Naive thymus-derived CD4-positive, alpha-beta T cell (primary cell): ENCODE results near the gene DBH. TPM values are rescaled to one million over a fixed set of nuclear protein-coding genes. Genes with fewer than 3 reads are reported as not detected.

Source experiments
- ATAC-seq: fragments of 150-1000 bp; cut with Tn5 transposase; 2 replicates; pipeline ENCODE4 v1.10.0; 2021; ENCODE audit warnings: mild to moderate bottlenecking, moderate library complexity
- CTCF ChIA-PET: fragments of 350-600 bp; sonication (Branson Sonifier 250); formaldehyde crosslinking; loops from one replicate; lab custom pipeline; 2021; ENCODE audit warnings: antibody characterized with exemption; lab: Charles Lee
- POLR2A ChIA-PET: fragments of 350-600 bp; sonication (Branson Sonifier 250); formaldehyde crosslinking; loops from one replicate; lab custom pipeline; 2021; ENCODE audit warnings: antibody characterized with exemption, inconsistent platforms; lab: Charles Lee
- DNase-seq, 9 donors: peaks; one replicate each; pipeline versions ENCODE4 v3.0.0 to v3.0.0-alpha.2; 2020 to 2022; ENCODE audit warnings: mixed read lengths in 1 of 9
- H3K27ac ChIP-seq: one replicate; pipeline ENCODE4 v1.7.0; 2013; ENCODE audit warnings: mild to moderate bottlenecking, low read depth, low read length, moderate library complexity
- H3K27me3 ChIP-seq, 2 donors: one replicate each; pipeline ENCODE4 v1.7.0; 2013; ENCODE audit warnings: low read length in 2 of 2, mild to moderate bottlenecking in 2 of 2, moderate library complexity in 2 of 2; ENCODE audit not compliant: control insufficient read depth in 2 of 2, insufficient read depth in 2 of 2
- H3K36me3 ChIP-seq, 3 experiments: 1 replicate in 2 of 3; 2 replicates in 1 of 3; pipeline ENCODE4 v1.7.0; 2013; ENCODE audit warnings: low read length in 3 of 3, mild to moderate bottlenecking in 3 of 3, moderate library complexity in 1 of 3; ENCODE audit not compliant: insufficient read depth in 3 of 3, control insufficient read depth in 2 of 3
- H3K4me1 ChIP-seq, 2 donors: one replicate each; pipeline ENCODE4 v1.7.0; 2013; ENCODE audit warnings: low read length in 2 of 2, mild to moderate bottlenecking in 2 of 2, moderate library complexity in 1 of 2; ENCODE audit not compliant: control insufficient read depth in 2 of 2, insufficient read depth in 2 of 2
- H3K4me3 ChIP-seq: 2 replicates; pipeline ENCODE4 v1.7.0; 2013; ENCODE audit warnings: mild to moderate bottlenecking, low read length
- H3K9me3 ChIP-seq, 3 experiments: 1 replicate in 2 of 3; 2 replicates in 1 of 3; pipeline ENCODE4 v1.7.0; 2013; ENCODE audit warnings: low read length in 3 of 3; ENCODE audit not compliant: control insufficient read depth in 2 of 3
- H3K27ac Mint-ChIP-seq, 9 donors: one replicate each; pipeline ENCODE4 v1.8.0; 2020 to 2022; ENCODE audit warnings: mixed read lengths in 9 of 9, mild to moderate bottlenecking in 8 of 9, moderate library complexity in 5 of 9, inconsistent platforms in 2 of 9
- H3K27me3 Mint-ChIP-seq, 5 donors: one replicate each; pipeline ENCODE4 v1.8.0; 2021 to 2022; ENCODE audit warnings: mixed read lengths in 5 of 5, mild to moderate bottlenecking in 1 of 5
- H3K36me3 Mint-ChIP-seq, 5 donors: one replicate each; pipeline ENCODE4 v1.8.0; 2020 to 2022; ENCODE audit warnings: mixed read lengths in 5 of 5, mild to moderate bottlenecking in 3 of 5, inconsistent platforms in 1 of 5
- H3K4me1 Mint-ChIP-seq, 7 donors: one replicate each; pipeline ENCODE4 v1.8.0; 2020 to 2022; ENCODE audit warnings: mixed read lengths in 7 of 7, mild to moderate bottlenecking in 3 of 7, inconsistent platforms in 1 of 7
- H3K4me3 Mint-ChIP-seq, 10 donors: one replicate each; pipeline ENCODE4 v1.8.0; 2020 to 2022; ENCODE audit warnings: mild to moderate bottlenecking in 10 of 10, mixed read lengths in 10 of 10, moderate library complexity in 6 of 10, inconsistent platforms in 2 of 10
- H3K9me3 Mint-ChIP-seq, 11 donors: one replicate each; pipeline ENCODE4 v1.8.0; 2020 to 2022; ENCODE audit warnings: mixed read lengths in 11 of 11, mild to moderate bottlenecking in 4 of 11, inconsistent platforms in 1 of 11, moderate library complexity in 1 of 11
- intact Hi-C, 2 donors: fragments of 100-400 bp; cut with micrococcal nuclease; formaldehyde crosslinking; loops; one replicate each; pipeline ENCODE4 v1.15.1; 2023
- polyA plus RNA-seq, 2 donors: library from polyadenylated mRNA; unstranded; fragments of 300-500 nt; fragmentation: Illumina TruSeq; gene quantifications; one replicate each; pipeline ENCODE4 v1.2.3, GENCODE V29; 2021
- total RNA-seq, 6 experiments: library from RNA in 5 of 6; stranded (reverse) in 5 of 6; gene quantifications; 1 replicate in 5 of 6; 2 replicates in 1 of 6; pipeline ENCODE4 v1.2.3 and lab custom pipeline; 2021 to 2026

Gene DBH
- total and polyA plus RNA-seq, 7 experiments from 2014 or later, result 0.08 to 1.2 (median 0.17) TPM; not detected in 1

GRCh38 chr9:133640160-133640559 is 4.0 kb downstream of the DBH start:
- Histone ChIP-seq H3K27ac (no peak overlapping the region), H3K36me3 (no peaks in the 10 kb centered on the region), H3K27me3 (no peaks in the 10 kb centered on the region), H3K9me3 (no peaks in the 10 kb centered on the region), H3K4me3 (no peak overlapping the region), H3K4me1 (no peaks in the 10 kb centered on the region)
- no peak overlapping the region for H3K4me3 Mint-ChIP-seq
- no peaks in the 10 kb centered on the region for H3K27me3 Mint-ChIP-seq
- peaks cover 0 to 3% (median 0%) of the 10 kb centered on the region in 7 donors for H3K4me1 Mint-ChIP-seq
- CTCF ChIA-PET, result interaction anchor here (0.6 kb wide), 1 partner anchor 448 kb away, joined by 3 read pairs; no protein-coding TSS in a partner anchor
- DNase-seq, result no peak
- intact Hi-C loops, result no loop called here
- no peaks in the 10 kb centered on the region for H3K9me3 Mint-ChIP-seq
- ATAC-seq, result no peak
- POLR2A ChIA-PET, result no interaction called here
- no peak overlapping the region for H3K27ac Mint-ChIP-seq
- no peaks in the 10 kb centered on the region for H3K36me3 Mint-ChIP-seq

DNA sequence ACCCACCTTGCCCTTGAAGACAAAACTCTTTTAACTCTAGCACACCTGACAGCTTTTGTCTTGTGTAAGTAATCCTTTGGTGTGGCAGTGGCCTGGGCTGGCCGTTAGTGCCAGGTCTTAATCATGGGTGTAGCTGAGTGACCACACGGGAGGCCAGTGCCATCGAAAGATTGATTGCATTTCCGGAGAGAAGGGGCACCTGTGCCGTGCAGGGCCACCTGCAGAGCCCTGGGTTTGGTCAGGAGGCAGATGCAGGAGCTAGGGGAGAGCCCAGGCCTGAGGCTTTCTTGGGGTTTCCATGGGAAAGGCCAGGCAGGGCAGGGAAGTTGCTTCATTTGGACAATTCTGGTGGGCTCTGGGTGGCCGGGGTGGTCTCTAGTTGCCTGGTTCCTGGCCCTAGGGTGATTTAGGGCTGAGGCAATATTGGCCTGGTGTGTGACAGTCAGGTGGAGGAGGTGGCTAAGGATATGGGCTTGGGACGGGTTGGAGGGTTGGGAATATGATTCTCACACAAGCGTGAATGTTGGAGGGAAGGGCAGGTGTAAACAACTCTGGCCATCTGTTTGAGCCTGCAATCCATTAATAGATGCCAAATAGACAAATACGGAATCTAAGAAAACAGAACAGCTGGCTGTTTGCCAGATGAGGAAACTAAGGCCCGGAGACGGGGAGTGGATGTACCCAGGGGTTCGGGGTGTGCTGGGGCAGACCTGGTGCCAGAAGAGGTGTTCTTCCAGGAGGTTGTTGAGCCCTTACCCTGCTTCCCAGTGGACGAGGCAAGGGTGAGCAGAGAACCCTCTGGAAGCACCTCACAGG is 4.6 kb downstream of the DBH start:
- peak overlapping the region in 1 of 9 donors; percentile 51 for H3K27ac Mint-ChIP-seq
- no peaks in the 10 kb centered on the region for H3K27me3 ChIP-seq
- ChIA-PET CTCF (interaction anchor here (0.6 kb wide), 1 partner anchor 449 kb away, joined by 3 read pairs; no protein-coding TSS in a partner anchor), POLR2A (no interaction called here)
- H3K9me3 ChIP-seq, result no peaks in the 10 kb centered on the region
- no peak for DNase-seq
- ATAC-seq, result no peak
- no peaks in the 10 kb centered on the region for H3K36me3 Mint-ChIP-seq
- intact Hi-C loops, result no loop called here
- H3K36me3 ChIP-seq, result no peaks in the 10 kb centered on the region
- H3K4me3 ChIP-seq, result no peak overlapping the region
- no peak overlapping the region for H3K27ac ChIP-seq
- no peak overlapping the region for H3K4me3 Mint-ChIP-seq
- peaks cover 0 to 8% (median 0%) of the 10 kb centered on the region in 7 donors for H3K4me1 Mint-ChIP-seq
- no peaks in the 10 kb centered on the region for H3K4me1 ChIP-seq
- H3K27me3 Mint-ChIP-seq, result no peaks in the 10 kb centered on the region
- no peaks in the 10 kb centered on the region for H3K9me3 Mint-ChIP-seq

DNA sequence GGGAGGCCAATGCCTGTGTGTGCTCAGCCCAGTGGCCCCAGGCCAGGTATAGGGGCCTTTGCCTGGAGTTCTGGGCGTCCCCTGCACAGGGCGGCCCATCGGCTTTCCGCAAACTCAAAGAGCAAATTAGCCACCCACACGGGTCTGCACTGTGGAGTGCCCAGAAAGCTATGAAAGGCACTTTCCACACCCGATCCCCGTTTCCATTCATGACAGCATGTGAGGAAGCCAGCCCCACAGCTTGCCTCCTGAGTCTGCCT is 5.2 kb downstream of the DBH start:
- DNase-seq (no peak), ATAC-seq (no peak)
- no peaks in the 10 kb centered on the region for H3K36me3 ChIP-seq
- intact Hi-C loops, result no loop called here
- peaks cover 0 to 2% (median 0%) of the 10 kb centered on the region in 5 donors for H3K27me3 Mint-ChIP-seq
- CTCF ChIA-PET, result no interaction called here
- H3K4me1 Mint-ChIP-seq, result peaks cover 0 to 8% (median 0%) of the 10 kb centered on the region in 7 donors
- no peaks in the 10 kb centered on the region for H3K4me1 ChIP-seq
- no peak overlapping the region for H3K4me3 ChIP-seq
- no peaks in the 10 kb centered on the region for H3K9me3 ChIP-seq
- no peak overlapping the region for H3K27ac ChIP-seq
- H3K4me3 Mint-ChIP-seq, result no peak overlapping the region
- no peaks in the 10 kb centered on the region for H3K36me3 Mint-ChIP-seq
- H3K9me3 Mint-ChIP-seq, result no peaks in the 10 kb centered on the region
- no peak overlapping the region for H3K27ac Mint-ChIP-seq
- no peaks in the 10 kb centered on the region for H3K27me3 ChIP-seq
- POLR2A ChIA-PET, result no interaction called here

GRCh38 chr9:133641861-133642595 is 5.9 kb downstream of the DBH start:
- Mint-ChIP-seq H3K4me1 (peaks cover 0 to 8% (median 2%) of the 10 kb centered on the region in 7 donors), H3K27ac (no peak overlapping the region), H3K4me3 (no peak overlapping the region), H3K36me3 (no peaks in the 10 kb centered on the region), H3K9me3 (no peaks in the 10 kb centered on the region), H3K27me3 (peaks cover 0 to 2% (median 0%) of the 10 kb centered on the region in 5 donors)
- DNase-seq (no peak), ATAC-seq (no peak)
- intact Hi-C loops, result no loop called here
- H3K9me3 ChIP-seq, result no peaks in the 10 kb centered on the region
- no peak overlapping the region for H3K27ac ChIP-seq
- CTCF ChIA-PET, result interaction anchor here (1.1 kb wide), 1 partner anchor 9 kb away, joined by 3 read pairs; no protein-coding TSS in a partner anchor
- no peak overlapping the region for H3K4me3 ChIP-seq
- POLR2A ChIA-PET, result no interaction called here
- H3K36me3 ChIP-seq, result no peaks in the 10 kb centered on the region
- no peaks in the 10 kb centered on the region for H3K27me3 ChIP-seq
- H3K4me1 ChIP-seq, result no peaks in the 10 kb centered on the region

- intact Hi-C loops, result no loop called here
- ATAC-seq, result no peak
- ChIA-PET CTCF (interaction anchor here (1.1 kb wide), 1 partner anchor 10 kb away, joined by 3 read pairs; no protein-coding TSS in a partner anchor), POLR2A (no interaction called here)
- no peak for DNase-seq
- H3K4me3 ChIP-seq, result no peak overlapping the region
- no peaks in the 10 kb centered on the region for H3K36me3 ChIP-seq
- H3K27ac Mint-ChIP-seq, result no peak overlapping the region
- no peaks in the 10 kb centered on the region for H3K9me3 ChIP-seq
- no peaks in the 10 kb centered on the region for H3K36me3 Mint-ChIP-seq
- H3K27me3 ChIP-seq, result no peaks in the 10 kb centered on the region
- no peak overlapping the region for H3K4me3 Mint-ChIP-seq
- peaks cover 0 to 13% (median 8%) of the 10 kb centered on the region in 7 donors for H3K4me1 Mint-ChIP-seq
- no peak overlapping the region for H3K27ac ChIP-seq
- no peaks in the 10 kb centered on the region for H3K4me1 ChIP-seq
- peaks cover 0 to 2% (median 0%) of the 10 kb centered on the region in 5 donors for H3K27me3 Mint-ChIP-seq
- H3K9me3 Mint-ChIP-seq, result no peaks in the 10 kb centered on the region
Measured at GRCh38 chr9:133642708-133643361, 6.7 kb downstream of the DBH start.

DNA sequence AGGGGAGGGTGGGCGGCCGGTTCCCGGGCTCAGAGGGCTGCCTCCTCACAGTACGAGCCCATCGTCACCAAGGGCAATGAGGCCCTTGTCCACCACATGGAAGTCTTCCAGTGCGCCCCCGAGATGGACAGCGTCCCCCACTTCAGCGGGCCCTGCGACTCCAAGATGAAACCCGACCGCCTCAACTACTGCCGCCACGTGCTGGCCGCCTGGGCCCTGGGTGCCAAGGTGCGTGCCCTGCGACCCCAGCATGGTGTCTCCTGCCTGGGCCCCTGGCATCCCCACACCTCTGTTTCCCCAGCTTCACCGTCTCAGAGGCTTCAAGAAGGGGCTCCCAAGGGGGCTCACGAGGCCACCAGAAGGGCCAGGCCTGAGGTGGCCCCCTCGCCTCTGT is 7.2 kb downstream of the DBH start:
- POLR2A ChIA-PET, result no interaction called here
- H3K9me3 Mint-ChIP-seq, result no peaks in the 10 kb centered on the region
- CTCF ChIA-PET, result no interaction called here

More for the DNA sequence above, 7.2 kb downstream of the DBH start:
- Histone ChIP-seq H3K4me3 (no peak overlapping the region), H3K36me3 (no peaks in the 10 kb centered on the region), H3K27ac (no peak overlapping the region), H3K27me3 (no peaks in the 10 kb centered on the region), H3K9me3 (no peaks in the 10 kb centered on the region), H3K4me1 (no peaks in the 10 kb centered on the region)
- no peak for DNase-seq
- peaks cover 0 to 2% (median 0%) of the 10 kb centered on the region in 5 donors for H3K27me3 Mint-ChIP-seq
- H3K36me3 Mint-ChIP-seq, result no peaks in the 10 kb centered on the region
- no peak overlapping the region for H3K27ac Mint-ChIP-seq
- peaks cover 0 to 13% (median 8%) of the 10 kb centered on the region in 7 donors for H3K4me1 Mint-ChIP-seq
- no peak for ATAC-seq
- H3K4me3 Mint-ChIP-seq, result no peak overlapping the region
- intact Hi-C loops, result no loop called here
